Astrocyte (in vitro differentiated cells and primary cell): ENCODE measurements around the gene KCNQ1OT1. TPM values are rescaled to one million over a fixed set of nuclear protein-coding genes. Genes with fewer than 3 reads are reported as not detected.

Source experiments
- DNase-seq: peaks from one replicate; pipeline ENCODE4 v3.0.0-alpha.2; 2010; ENCODE audit warnings: low read depth
- FAIRE-seq: peaks from 2 replicates; lab custom pipeline; 2011; peaks lifted over from hg19 to GRCh38; lab: Jason Lieb, UNC
- H2AFZ ChIP-seq: 2 replicates; pipeline ENCODE4 v1.6.0; 2012; ENCODE audit warnings: low read depth, low read length, inconsistent platforms
- H3K27ac ChIP-seq: 2 replicates; pipeline ENCODE4 v1.5.1; 2011; ENCODE audit warnings: low read depth, low read length, inconsistent platforms
- H3K27me3 ChIP-seq: 2 replicates; pipeline ENCODE4 v1.6.0; 2011; ENCODE audit warnings: low read length, inconsistent platforms; ENCODE audit not compliant: insufficient read depth
- H3K36me3 ChIP-seq: 2 replicates; pipeline ENCODE4 v1.5.1; 2011; ENCODE audit warnings: low read length, inconsistent platforms; ENCODE audit not compliant: insufficient read depth
- H3K4me1 ChIP-seq: 2 replicates; pipeline ENCODE4 v1.5.1; 2011; ENCODE audit warnings: low read length, inconsistent platforms; ENCODE audit not compliant: insufficient read depth
- H3K4me2 ChIP-seq: 2 replicates; pipeline ENCODE4 v1.6.0; 2012; ENCODE audit warnings: low read length, inconsistent platforms
- H3K4me3 ChIP-seq: 2 replicates; pipeline ENCODE4 v1.5.1; 2011; ENCODE audit warnings: low read depth, mild to moderate bottlenecking, low read length, inconsistent platforms; ENCODE audit not compliant: insufficient read depth
- H3K79me2 ChIP-seq: 2 replicates; pipeline ENCODE4 v1.6.0; 2012; ENCODE audit warnings: mild to moderate bottlenecking, low read length, inconsistent platforms; ENCODE audit not compliant: insufficient read depth
- H3K9ac ChIP-seq: 2 replicates; pipeline ENCODE4 v1.6.0; 2012; ENCODE audit warnings: mild to moderate bottlenecking, low read length, inconsistent platforms
- H3K9me3 ChIP-seq: 2 replicates; pipeline ENCODE4 v1.5.1; 2012; ENCODE audit warnings: low read depth, mild to moderate bottlenecking, low read length, inconsistent platforms; ENCODE audit not compliant: insufficient read depth
- H4K20me1 ChIP-seq: 2 replicates; pipeline ENCODE4 v1.6.0; 2012; ENCODE audit warnings: low read length, inconsistent platforms; ENCODE audit not compliant: insufficient read depth
- H3K27ac Mint-ChIP-seq: one replicate; pipeline ENCODE4 v1.8.0; 2021; ENCODE audit warnings: mild to moderate bottlenecking, mixed read lengths; ENCODE audit not compliant: unreplicated experiment
- H3K27me3 Mint-ChIP-seq: one replicate; pipeline ENCODE4 v1.8.0; 2021; ENCODE audit warnings: low read depth, mixed read lengths; ENCODE audit not compliant: unreplicated experiment
- H3K36me3 Mint-ChIP-seq: one replicate; pipeline ENCODE4 v1.8.0; 2021; ENCODE audit warnings: low read depth, mixed read lengths; ENCODE audit not compliant: unreplicated experiment
- H3K4me1 Mint-ChIP-seq: one replicate; pipeline ENCODE4 v1.8.0; 2021; ENCODE audit warnings: low read depth, mixed read lengths; ENCODE audit not compliant: unreplicated experiment
- H3K4me3 Mint-ChIP-seq: one replicate; pipeline ENCODE4 v1.8.0; 2021; ENCODE audit warnings: mild to moderate bottlenecking, moderate library complexity, mixed read lengths; ENCODE audit not compliant: unreplicated experiment
- H3K9me3 Mint-ChIP-seq: one replicate; pipeline ENCODE4 v1.8.0; 2021; ENCODE audit warnings: mild to moderate bottlenecking, mixed read lengths; ENCODE audit not compliant: unreplicated experiment
- EZH2 ChIP-seq: IDR thresholded peaks from 2 replicates; pipeline ENCODE4 v1.6.1; 2012; ENCODE audit warnings: mild to moderate bottlenecking, low read length, inconsistent platforms; ENCODE audit not compliant: insufficient read depth
- total RNA-seq: library from RNA; stranded (reverse); gene quantifications from 2 replicates; pipeline ENCODE4 v1.2.1, GENCODE V29; 2021
- TF ChIP-seq, protein P1 (sequence below): IDR thresholded peaks from 2 replicates; pipeline ENCODE4 v1.5.1; 2011; ENCODE audit warnings: low read depth, mild to moderate bottlenecking, inconsistent platforms, low read length, moderate library complexity; ENCODE audit not compliant: insufficient read depth

The KCNQ1OT1 gene
- total RNA-seq, 1 donor from 2014 or later = 2.5 TPM

GRCh38 chr11:2685566-2686359 is 14.0 kb downstream of the KCNQ1OT1 start:
- Histone ChIP-seq H4K20me1 (peaks cover 100% of the 10 kb centered on the region), H3K9me3 (no peaks in the 10 kb centered on the region), H3K79me2 (peaks cover 95% of the 10 kb centered on the region), H3K27ac (no peak overlapping the region), H3K36me3 (no peaks in the 10 kb centered on the region), H3K4me1 (no peaks in the 10 kb centered on the region), H2AFZ (no peak overlapping the region), H3K4me3 (no peak overlapping the region), H3K4me2 (no peak overlapping the region), H3K9ac (no peak overlapping the region), H3K27me3 (no peaks in the 10 kb centered on the region)
- no peak for TF ChIP-seq EZH2
- TF ChIP-seq, protein P1, sequence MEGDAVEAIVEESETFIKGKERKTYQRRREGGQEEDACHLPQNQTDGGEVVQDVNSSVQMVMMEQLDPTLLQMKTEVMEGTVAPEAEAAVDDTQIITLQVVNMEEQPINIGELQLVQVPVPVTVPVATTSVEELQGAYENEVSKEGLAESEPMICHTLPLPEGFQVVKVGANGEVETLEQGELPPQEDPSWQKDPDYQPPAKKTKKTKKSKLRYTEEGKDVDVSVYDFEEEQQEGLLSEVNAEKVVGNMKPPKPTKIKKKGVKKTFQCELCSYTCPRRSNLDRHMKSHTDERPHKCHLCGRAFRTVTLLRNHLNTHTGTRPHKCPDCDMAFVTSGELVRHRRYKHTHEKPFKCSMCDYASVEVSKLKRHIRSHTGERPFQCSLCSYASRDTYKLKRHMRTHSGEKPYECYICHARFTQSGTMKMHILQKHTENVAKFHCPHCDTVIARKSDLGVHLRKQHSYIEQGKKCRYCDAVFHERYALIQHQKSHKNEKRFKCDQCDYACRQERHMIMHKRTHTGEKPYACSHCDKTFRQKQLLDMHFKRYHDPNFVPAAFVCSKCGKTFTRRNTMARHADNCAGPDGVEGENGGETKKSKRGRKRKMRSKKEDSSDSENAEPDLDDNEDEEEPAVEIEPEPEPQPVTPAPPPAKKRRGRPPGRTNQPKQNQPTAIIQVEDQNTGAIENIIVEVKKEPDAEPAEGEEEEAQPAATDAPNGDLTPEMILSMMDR = no peak
- peaks cover 12% of the 10 kb centered on the region for H3K4me1 Mint-ChIP-seq
- H3K27me3 Mint-ChIP-seq = peaks cover 5% of the 10 kb centered on the region
- DNase-seq = no peak
- H3K27ac Mint-ChIP-seq = no peak overlapping the region
- no peak for FAIRE-seq
- no peak overlapping the region for H3K4me3 Mint-ChIP-seq
- H3K9me3 Mint-ChIP-seq = no peaks in the 10 kb centered on the region
- H3K36me3 Mint-ChIP-seq = peaks cover 6% of the 10 kb centered on the region

DNA sequence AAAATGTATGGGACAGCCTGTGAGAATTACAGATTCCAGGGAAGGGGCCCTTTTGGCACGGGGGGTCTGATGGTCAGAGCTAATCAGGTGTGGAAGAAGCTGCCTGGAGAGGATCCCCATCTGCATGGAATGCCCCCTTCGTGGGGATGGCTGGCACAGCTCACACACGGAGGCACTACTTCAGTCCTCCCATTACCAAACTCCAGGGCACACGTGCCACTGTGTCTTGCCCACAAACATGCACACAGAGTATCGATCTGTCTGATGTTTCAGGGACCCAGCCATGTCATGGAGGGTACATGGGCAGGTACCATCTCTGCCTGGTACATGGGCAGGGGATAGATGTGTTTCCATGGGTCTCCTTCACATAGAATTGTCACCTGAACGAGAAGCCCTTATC is 14.7 kb downstream of the KCNQ1OT1 start:
- no peak overlapping the region for H3K4me2 ChIP-seq
- H3K4me3 ChIP-seq = no peak overlapping the region
- Mint-ChIP-seq H3K9me3 (no peaks in the 10 kb centered on the region), H3K4me3 (no peak overlapping the region), H3K27ac (no peak overlapping the region), H3K27me3 (peaks cover 5% of the 10 kb centered on the region), H3K36me3 (peaks cover 6% of the 10 kb centered on the region), H3K4me1 (peaks cover 10% of the 10 kb centered on the region)
- H3K27me3 ChIP-seq = no peaks in the 10 kb centered on the region
- H3K27ac ChIP-seq = no peak overlapping the region
- H3K9ac ChIP-seq = no peak overlapping the region
- peaks cover 95% of the 10 kb centered on the region for H4K20me1 ChIP-seq
- no peak overlapping the region for H2AFZ ChIP-seq
- FAIRE-seq (no peak), DNase-seq (no peak)
- no peaks in the 10 kb centered on the region for H3K4me1 ChIP-seq
- H3K9me3 ChIP-seq = no peaks in the 10 kb centered on the region
- TF ChIP-seq EZH2 = no peak
- TF ChIP-seq, protein P1 = no peak
- peaks cover 91% of the 10 kb centered on the region for H3K79me2 ChIP-seq
- H3K36me3 ChIP-seq = no peaks in the 10 kb centered on the region

DNA sequence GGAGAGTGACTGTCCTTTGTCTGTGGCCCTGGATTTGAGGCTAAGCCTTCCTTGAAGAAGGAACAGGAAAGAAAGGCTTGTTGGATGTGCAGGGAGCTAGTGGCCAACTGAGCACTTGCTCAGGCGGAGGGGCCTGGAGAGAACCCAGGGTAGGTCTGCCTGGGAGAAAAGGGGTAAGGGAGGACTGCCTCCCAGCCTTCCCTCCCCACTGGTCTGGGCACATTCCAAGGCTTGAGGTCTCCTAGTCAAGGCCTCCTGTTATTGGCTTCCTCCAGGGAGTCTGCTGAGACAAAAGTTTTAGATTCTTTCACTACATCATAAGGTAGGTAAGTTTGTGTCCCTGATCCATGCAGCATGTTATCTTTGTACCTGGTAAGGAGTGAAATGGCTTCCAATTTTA is 15.2 kb downstream of the KCNQ1OT1 start:
- FAIRE-seq = no peak
- Histone ChIP-seq H2AFZ (no peak overlapping the region), H3K4me3 (no peak overlapping the region), H3K4me2 (no peak overlapping the region), H3K4me1 (no peaks in the 10 kb centered on the region), H4K20me1 (peaks cover 93% of the 10 kb centered on the region), H3K36me3 (no peaks in the 10 kb centered on the region), H3K27me3 (no peaks in the 10 kb centered on the region), H3K79me2 (peaks cover 88% of the 10 kb centered on the region), H3K9me3 (no peaks in the 10 kb centered on the region), H3K27ac (no peak overlapping the region), H3K9ac (no peak overlapping the region)
- Mint-ChIP-seq H3K27me3 (peaks cover 5% of the 10 kb centered on the region), H3K9me3 (no peaks in the 10 kb centered on the region), H3K4me3 (no peak overlapping the region), H3K27ac (no peak overlapping the region), H3K4me1 (peaks cover 10% of the 10 kb centered on the region), H3K36me3 (peaks cover 6% of the 10 kb centered on the region)
- TF ChIP-seq, protein P1 = no peak
- no peak for TF ChIP-seq EZH2
- DNase-seq = no peak
